Mesenchymal stem cell (in vitro differentiated cells and primary cell): ENCODE data around the gene KLK13.

Source experiments
- DNase-seq: peaks from one replicate; pipeline ENCODE4 v3.0.0-alpha.2; 2013
- H2AFZ ChIP-seq: one replicate; pipeline ENCODE4 v1.6.1; 2013; ENCODE audit warnings: low read depth, mild to moderate bottlenecking, control low read depth, inconsistent platforms, low read length, moderate library complexity
- H2AK5ac ChIP-seq: 2 replicates; pipeline ENCODE4 v1.6.1; 2013; ENCODE audit warnings: low read length, moderate library complexity, mild to moderate bottlenecking, inconsistent platforms; ENCODE audit not compliant: severe bottlenecking
- H2BK120ac ChIP-seq: one replicate; pipeline ENCODE4 v1.6.1; 2013; ENCODE audit warnings: low read depth, mild to moderate bottlenecking, inconsistent platforms, low read length, moderate library complexity
- H2BK12ac ChIP-seq, 2 experiments: one replicate each; pipeline ENCODE4 v1.6.1; 2013; ENCODE audit warnings: inconsistent platforms in 2 of 2, low read length in 2 of 2, mild to moderate bottlenecking in 2 of 2, moderate library complexity in 2 of 2, control low read depth in 1 of 2
- H2BK15ac ChIP-seq: one replicate; pipeline ENCODE4 v1.6.1; 2013; ENCODE audit warnings: mild to moderate bottlenecking, low read depth, inconsistent platforms; ENCODE audit not compliant: poor library complexity, severe bottlenecking
- H2BK5ac ChIP-seq: 2 replicates; pipeline ENCODE4 v1.6.1; 2013; ENCODE audit warnings: low read depth, mild to moderate bottlenecking, low read length, control low read depth, inconsistent platforms; ENCODE audit not compliant: poor library complexity, severe bottlenecking
- H3K14ac ChIP-seq, 2 experiments: one replicate each; pipeline ENCODE4 v1.6.1; 2013; ENCODE audit warnings: inconsistent platforms in 2 of 2, low read length in 2 of 2, control low read depth in 1 of 2, mild to moderate bottlenecking in 1 of 2, moderate library complexity in 1 of 2
- H3K18ac ChIP-seq, 2 experiments: one replicate each; pipeline ENCODE4 v1.6.1; 2013; ENCODE audit warnings: inconsistent platforms in 2 of 2, low read length in 2 of 2, control low read depth in 1 of 2, low read depth in 1 of 2, mild to moderate bottlenecking in 1 of 2
- H3K23ac ChIP-seq, 2 experiments: one replicate each; pipeline ENCODE4 v1.6.1; 2013; ENCODE audit warnings: inconsistent platforms in 2 of 2, low read length in 2 of 2, mild to moderate bottlenecking in 2 of 2, moderate library complexity in 2 of 2, control low read depth in 1 of 2
- H3K27ac ChIP-seq: 2 replicates; pipeline ENCODE4 v1.5.1; 2013; ENCODE audit warnings: mild to moderate bottlenecking, moderate library complexity, low read length, control low read depth, inconsistent platforms; ENCODE audit not compliant: poor library complexity, severe bottlenecking
- H3K27me3 ChIP-seq, 2 experiments: 2 replicates each; pipeline versions ENCODE4 v1.6.1 to v1.7.0; 2013; ENCODE audit warnings: low read length in 2 of 2, mild to moderate bottlenecking in 2 of 2, moderate library complexity in 2 of 2, control low read depth in 1 of 2, inconsistent platforms in 1 of 2; ENCODE audit not compliant: control insufficient read depth in 1 of 2, insufficient read depth in 1 of 2
- H3K36me3 ChIP-seq, 2 experiments: 2 replicates each; pipeline versions ENCODE4 v1.6.1 to v1.7.0; 2013; ENCODE audit warnings: low read length in 2 of 2, control low read depth in 1 of 2, inconsistent platforms in 1 of 2, low read depth in 1 of 2, mild to moderate bottlenecking in 1 of 2; ENCODE audit not compliant: insufficient read depth in 2 of 2, control insufficient read depth in 1 of 2
- H3K4ac ChIP-seq, 2 experiments: one replicate each; pipeline ENCODE4 v1.6.1; 2013; ENCODE audit warnings: inconsistent platforms in 2 of 2, low read length in 2 of 2, mild to moderate bottlenecking in 2 of 2, moderate library complexity in 2 of 2, control low read depth in 1 of 2, low read depth in 1 of 2
- H3K4me1 ChIP-seq: 2 replicates; pipeline ENCODE4 v1.6.1; 2013; ENCODE audit warnings: low read depth, low read length, control low read depth; ENCODE audit not compliant: control insufficient read depth, insufficient read depth
- H3K4me2 ChIP-seq: 2 replicates; pipeline ENCODE4 v1.6.1; 2013; ENCODE audit warnings: low read length, mild to moderate bottlenecking, inconsistent platforms; ENCODE audit not compliant: poor library complexity, severe bottlenecking
- H3K4me3 ChIP-seq, 2 experiments: 2 replicates each; pipeline versions ENCODE4 v1.5.1 to v1.7.0; 2013; ENCODE audit warnings: low read length in 2 of 2, mild to moderate bottlenecking in 2 of 2, control low read depth in 1 of 2, low read depth in 1 of 2; ENCODE audit not compliant: insufficient read depth in 1 of 2
- H3K79me1 ChIP-seq: replicated peaks from 2 replicates; pipeline ENCODE4 v1.6.1; 2013; ENCODE audit warnings: mild to moderate bottlenecking, control low read depth, low read length, inconsistent platforms; ENCODE audit not compliant: poor library complexity, severe bottlenecking
- H3K9ac ChIP-seq: 2 replicates; pipeline ENCODE4 v1.7.0; 2013; ENCODE audit warnings: mild to moderate bottlenecking, low read length, moderate library complexity
- H3K9me3 ChIP-seq: 2 replicates; pipeline ENCODE4 v1.7.0; 2013; ENCODE audit warnings: mild to moderate bottlenecking, low read length; ENCODE audit not compliant: control insufficient read depth
- H4K8ac ChIP-seq: one replicate; pipeline ENCODE4 v1.6.1; 2013; ENCODE audit warnings: inconsistent platforms, mild to moderate bottlenecking, low read length, moderate library complexity
- H4K91ac ChIP-seq: one replicate; pipeline ENCODE4 v1.6.1; 2013; ENCODE audit warnings: mild to moderate bottlenecking, low read length, inconsistent platforms
- WGBS: methylation state at CpG from one replicate; pipeline ENCODE4 v1.1.7; 2013; ENCODE audit warnings: mixed read lengths; 5-methylcytosine and 5-hydroxymethylcytosine counted together

Gene KLK13

GRCh38 chr19:51098365-51099046, 33.6 kb upstream of the KLK13 start:
- peaks cover 38 to 49% of the 10 kb centered on the region in 2 experiments for H3K36me3 ChIP-seq
- no peak overlapping the region for H3K14ac ChIP-seq
- H2BK120ac ChIP-seq, result no peak overlapping the region
- H4K8ac ChIP-seq, result no peak overlapping the region
- no peak overlapping the region for H3K4me2 ChIP-seq
- no peak for DNase-seq
- peaks cover 4% of the 10 kb centered on the region for H3K4me1 ChIP-seq
- WGBS, result 99% methylated on average over 57 of the region's 78 CpGs
- no peak overlapping the region for H2BK15ac ChIP-seq
- no peak overlapping the region for H3K4ac ChIP-seq
- H4K91ac ChIP-seq, result no peak overlapping the region
- H3K27ac ChIP-seq, result no peak overlapping the region
- H2BK12ac ChIP-seq, result no peak overlapping the region
- H3K9me3 ChIP-seq, result no peaks in the 10 kb centered on the region
- no peaks in the 10 kb centered on the region for H3K27me3 ChIP-seq
- H2BK5ac ChIP-seq, result no peak overlapping the region
- no peak overlapping the region for H3K23ac ChIP-seq
- no peak overlapping the region for H2AK5ac ChIP-seq
- H3K9ac ChIP-seq, result no peak overlapping the region
- H3K79me1 ChIP-seq, result peaks cover 24% of the 10 kb centered on the region
- H2AFZ ChIP-seq, result no peak overlapping the region
- no peak overlapping the region for H3K18ac ChIP-seq
- H3K4me3 ChIP-seq, result no peak overlapping the region

- no peak overlapping the region for H4K8ac ChIP-seq
- no peak overlapping the region for H2BK15ac ChIP-seq
- no peak overlapping the region for H2BK120ac ChIP-seq
- H3K4ac ChIP-seq, result no peak overlapping the region
- H2BK5ac ChIP-seq, result no peak overlapping the region
- no peak for DNase-seq
- H3K27ac ChIP-seq, result no peak overlapping the region
- no peak overlapping the region for H4K91ac ChIP-seq
- no peak overlapping the region for H3K4me2 ChIP-seq
- no peak overlapping the region for H3K23ac ChIP-seq
- H3K27me3 ChIP-seq, result no peaks in the 10 kb centered on the region
- peaks cover 4% of the 10 kb centered on the region for H3K4me1 ChIP-seq
- H3K9ac ChIP-seq, result no peak overlapping the region
- H3K4me3 ChIP-seq, result no peak overlapping the region
- WGBS, result 95% methylated on average over 19 of the region's 20 CpGs
- no peaks in the 10 kb centered on the region for H3K9me3 ChIP-seq
- H3K14ac ChIP-seq, result no peak overlapping the region
- H3K79me1 ChIP-seq, result peaks cover 24% of the 10 kb centered on the region
- peaks cover 38 to 41% of the 10 kb centered on the region in 2 experiments for H3K36me3 ChIP-seq
- H2AK5ac ChIP-seq, result no peak overlapping the region
- H3K18ac ChIP-seq, result no peak overlapping the region
- peak overlapping the region in 1 of 2 experiments; percentile 6 for H2BK12ac ChIP-seq
- no peak overlapping the region for H2AFZ ChIP-seq
These were observed 32.9 kb upstream of the KLK13 start for GRCh38 chr19:51097796-51098195.

GRCh38 chr19:51097166-51097738, 32.4 kb upstream of the KLK13 start:
- H3K4me3 ChIP-seq, result no peak overlapping the region
- H2BK120ac ChIP-seq, result no peak overlapping the region
- no peaks in the 10 kb centered on the region for H3K27me3 ChIP-seq
- H2AFZ ChIP-seq, result no peak overlapping the region
- WGBS, result 6% methylated on average over 2 of the region's 8 CpGs
- H3K9me3 ChIP-seq, result no peaks in the 10 kb centered on the region
- no peak overlapping the region for H3K14ac ChIP-seq
- no peak overlapping the region for H3K9ac ChIP-seq
- H3K4ac ChIP-seq, result no peak overlapping the region
- peak; percentile 18 for DNase-seq
- H3K4me1 ChIP-seq, result peaks cover 4% of the 10 kb centered on the region
- no peak overlapping the region for H3K18ac ChIP-seq
- no peak overlapping the region for H4K8ac ChIP-seq
- H3K27ac ChIP-seq, result no peak overlapping the region
- H3K23ac ChIP-seq, result no peak overlapping the region
- H3K4me2 ChIP-seq, result no peak overlapping the region
- no peak overlapping the region for H2BK5ac ChIP-seq
- no peak overlapping the region for H2BK15ac ChIP-seq
- no peak overlapping the region for H2AK5ac ChIP-seq
- peaks cover 33 to 36% of the 10 kb centered on the region in 2 experiments for H3K36me3 ChIP-seq
- peaks cover 21% of the 10 kb centered on the region for H3K79me1 ChIP-seq
- H4K91ac ChIP-seq, result no peak overlapping the region
- H2BK12ac ChIP-seq, result no peak overlapping the region

- no peak overlapping the region for H2AK5ac ChIP-seq
- H3K79me1 ChIP-seq, result peaks cover 20% of the 10 kb centered on the region
- no peak overlapping the region for H2BK5ac ChIP-seq
- H3K27ac ChIP-seq, result no peak overlapping the region
- peaks cover 31 to 32% of the 10 kb centered on the region in 2 experiments for H3K36me3 ChIP-seq
- H3K14ac ChIP-seq, result no peak overlapping the region
- H2BK12ac ChIP-seq, result no peak overlapping the region
- H4K8ac ChIP-seq, result no peak overlapping the region
- peak overlapping the region; percentile 55 for H2BK15ac ChIP-seq
- 88% methylated on average over 6 of the region's 6 CpGs for WGBS
- H2BK120ac ChIP-seq, result no peak overlapping the region
- no peak for DNase-seq
- H3K18ac ChIP-seq, result no peak overlapping the region
- H3K27me3 ChIP-seq, result no peaks in the 10 kb centered on the region
- no peak overlapping the region for H4K91ac ChIP-seq
- no peak overlapping the region for H3K4me3 ChIP-seq
- H3K4me1 ChIP-seq, result peaks cover 4% of the 10 kb centered on the region
- H2AFZ ChIP-seq, result no peak overlapping the region
- no peak overlapping the region for H3K4ac ChIP-seq
- H3K9me3 ChIP-seq, result no peaks in the 10 kb centered on the region
- H3K9ac ChIP-seq, result no peak overlapping the region
- H3K4me2 ChIP-seq, result no peak overlapping the region
- H3K23ac ChIP-seq, result no peak overlapping the region
These were observed 31.7 kb upstream of the KLK13 start for GRCh38 chr19:51096473-51097165.
